ENCODE results near the gene DOCK2. TPM values are rescaled to one million over a fixed set of nuclear protein-coding genes. Genes with fewer than 3 reads are reported as not detected.
"Not testable (repeated sequence)": the region's sequence is repeated elsewhere in the genome, so short reads cannot be mapped to it uniquely, and the experiment has no call there.

The DOCK2 gene
- total RNA-seq, 1 experiment from 2014 or later: 3.3 TPM

- Histone ChIP-seq H3K4me3 (ENCODE audit: insufficient read depth, low read depth, low read length) (no peak overlapping the region), H3K27me3 (ENCODE audit: control insufficient read depth, insufficient read depth, low read length) (no peaks in the 10 kb centered on the region), H3K36me3 (replicated peaks; ENCODE audit: control insufficient read depth, insufficient read depth, low read length) (no peaks in the 10 kb centered on the region)
- no peak for DNase-seq
Observed at GRCh38 chr5:169732841-169733240, 95.8 kb downstream of the DOCK2 start.

GRCh38 chr5:169735913-169736312 lies 98.8 kb downstream of the DOCK2 start:
- no peak for DNase-seq
- Histone ChIP-seq H3K4me3 (ENCODE audit: insufficient read depth, low read depth, low read length) (no peak overlapping the region), H3K27me3 (ENCODE audit: control insufficient read depth, insufficient read depth, low read length) (no peaks in the 10 kb centered on the region), H3K36me3 (replicated peaks; ENCODE audit: control insufficient read depth, insufficient read depth, low read length) (no peaks in the 10 kb centered on the region)

- no peak overlapping the region for H3K4me3 ChIP-seq (ENCODE audit: insufficient read depth, low read depth, low read length)
- no peak for DNase-seq
- no peaks in the 10 kb centered on the region for H3K27me3 ChIP-seq (ENCODE audit: control insufficient read depth, insufficient read depth, low read length)
- no peaks in the 10 kb centered on the region for H3K36me3 ChIP-seq (replicated peaks; ENCODE audit: control insufficient read depth, insufficient read depth, low read length)
Observed at GRCh38 chr5:169736653-169737052, 99.6 kb downstream of the DOCK2 start.

DNA sequence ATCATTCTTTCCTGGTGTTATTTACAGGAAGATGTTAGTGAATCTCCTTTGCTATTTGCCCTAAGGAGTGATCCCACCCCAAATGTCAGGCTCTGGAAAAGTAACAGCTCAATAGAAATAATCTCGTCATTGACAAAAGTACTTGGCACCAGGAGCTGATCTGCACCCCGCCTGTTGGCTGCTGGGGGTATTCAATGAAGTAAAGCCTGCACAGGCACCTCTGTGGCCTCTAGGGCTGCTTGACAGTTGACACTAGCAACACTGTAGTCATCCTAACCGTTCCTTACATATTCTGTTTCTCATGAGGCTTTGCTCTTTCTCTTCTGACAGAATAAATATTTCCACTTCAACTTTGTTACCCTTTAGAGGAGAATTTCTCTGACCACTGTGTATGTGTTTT lies 103.4 kb downstream of the DOCK2 start:
- H3K4me3 ChIP-seq (ENCODE audit: insufficient read depth, low read depth, low read length): no peak overlapping the region
- no peak for DNase-seq
- no peaks in the 10 kb centered on the region for H3K36me3 ChIP-seq (replicated peaks; ENCODE audit: control insufficient read depth, insufficient read depth, low read length)
- H3K27me3 ChIP-seq (ENCODE audit: control insufficient read depth, insufficient read depth, low read length): no peaks in the 10 kb centered on the region

DNA sequence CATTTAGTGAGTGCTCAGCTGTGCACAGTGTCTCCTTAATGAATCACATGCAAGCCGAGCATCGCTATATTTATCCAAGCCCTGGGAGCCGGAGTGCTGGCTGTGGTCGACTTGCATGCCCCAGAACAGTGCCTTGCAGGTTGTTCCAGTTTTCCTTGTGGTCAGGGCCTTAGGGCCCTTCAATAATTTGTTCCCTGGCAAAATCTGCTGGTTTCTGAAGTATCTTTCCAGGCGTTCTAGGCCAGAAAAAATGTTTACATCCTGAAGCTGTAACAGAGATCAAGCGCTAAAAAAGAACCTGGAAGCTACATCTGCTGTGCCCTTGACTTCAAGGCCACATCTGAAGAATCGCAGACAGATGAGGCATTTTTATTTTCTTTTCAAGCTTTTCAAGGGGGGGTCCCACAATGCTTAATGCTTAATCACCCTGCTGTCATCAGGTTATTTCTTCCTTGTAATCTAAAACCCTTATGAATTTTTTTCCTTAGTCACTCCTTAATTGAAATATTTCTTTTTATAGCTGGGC lies 105.8 kb downstream of the DOCK2 start:
- Histone ChIP-seq H3K36me3 (replicated peaks; ENCODE audit: control insufficient read depth, insufficient read depth, low read length) (no peaks in the 10 kb centered on the region), H3K4me3 (ENCODE audit: insufficient read depth, low read depth, low read length) (no peak overlapping the region), H3K27me3 (ENCODE audit: control insufficient read depth, insufficient read depth, low read length) (no peaks in the 10 kb centered on the region)
- no peak for DNase-seq

GRCh38 chr5:169744336-169744735 lies 107.3 kb downstream of the DOCK2 start:
- Histone ChIP-seq H3K27me3 (ENCODE audit: control insufficient read depth, insufficient read depth, low read length) (no peaks in the 10 kb centered on the region), H3K4me3 (ENCODE audit: insufficient read depth, low read depth, low read length) (no peak overlapping the region), H3K36me3 (replicated peaks; ENCODE audit: control insufficient read depth, insufficient read depth, low read length) (no peaks in the 10 kb centered on the region)
- DNase-seq: no peak

DNA sequence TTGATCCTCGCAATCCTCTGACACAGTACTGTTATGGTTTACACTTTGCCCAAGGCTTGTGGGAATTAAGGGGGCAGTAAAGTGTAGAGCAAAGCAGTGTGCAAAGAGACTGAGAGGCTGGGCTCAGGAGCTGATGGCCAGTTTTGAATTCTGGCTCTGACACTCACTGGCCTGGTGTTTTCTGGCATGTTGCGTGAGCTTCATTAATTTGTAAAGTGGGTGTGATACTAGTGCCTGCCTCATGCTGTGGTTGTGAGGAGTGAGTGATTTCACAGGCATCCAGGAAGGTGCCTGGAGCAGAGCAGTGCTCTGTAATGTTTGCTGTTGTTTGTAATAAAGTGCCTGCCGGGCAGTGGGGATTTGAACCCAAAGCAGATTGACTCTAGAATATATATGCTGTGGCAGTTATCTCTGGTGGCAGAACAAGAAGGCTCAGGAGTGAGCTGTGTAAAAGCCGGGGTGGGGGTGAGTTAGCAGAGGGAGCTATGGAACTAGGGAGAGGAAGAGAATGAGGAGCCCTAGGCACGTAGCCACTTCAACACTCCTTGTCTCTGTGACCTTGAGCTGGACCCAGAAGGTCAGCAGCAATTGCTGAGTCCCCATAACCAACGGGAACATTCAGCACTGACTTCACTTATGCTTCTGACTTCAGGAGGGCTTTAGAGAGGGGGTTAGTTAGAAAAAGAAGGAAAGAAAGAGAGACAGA lies 108.5 kb downstream of the DOCK2 start:
- no peaks in the 10 kb centered on the region for H3K27me3 ChIP-seq (ENCODE audit: control insufficient read depth, insufficient read depth, low read length)
- DNase-seq: no peak
- H3K4me3 ChIP-seq (ENCODE audit: insufficient read depth, low read depth, low read length): no peak overlapping the region
- H3K36me3 ChIP-seq (replicated peaks; ENCODE audit: control insufficient read depth, insufficient read depth, low read length): no peaks in the 10 kb centered on the region

DNA sequence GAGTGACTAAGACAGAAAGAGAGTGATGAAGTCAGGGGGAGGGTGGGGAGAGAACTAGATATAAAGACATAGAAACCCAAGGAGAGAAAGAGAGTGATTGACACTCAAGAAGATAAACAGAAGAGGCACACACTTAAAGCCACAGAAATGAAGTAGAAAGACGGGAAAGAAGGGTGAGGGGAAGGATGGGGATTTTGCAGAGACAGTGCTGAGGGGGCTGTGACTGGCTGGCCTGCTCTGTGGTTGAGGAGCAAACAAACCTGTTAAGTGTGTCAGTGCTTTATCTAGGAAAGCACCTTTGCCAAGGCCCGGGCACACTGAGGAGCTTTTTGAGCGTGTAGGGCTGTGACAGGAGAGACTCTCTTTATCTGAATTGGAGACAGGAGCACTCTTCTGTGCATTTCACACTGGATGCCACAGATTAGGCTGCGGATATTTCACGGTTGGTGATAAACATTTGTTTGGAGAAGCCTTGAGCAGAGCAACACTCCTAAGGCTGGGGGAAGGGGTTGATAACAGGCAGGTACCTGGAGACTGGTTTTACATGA lies 109.1 kb downstream of the DOCK2 start:
- no peak overlapping the region for H3K4me3 ChIP-seq (ENCODE audit: insufficient read depth, low read depth, low read length)
- DNase-seq: no peak

DNA sequence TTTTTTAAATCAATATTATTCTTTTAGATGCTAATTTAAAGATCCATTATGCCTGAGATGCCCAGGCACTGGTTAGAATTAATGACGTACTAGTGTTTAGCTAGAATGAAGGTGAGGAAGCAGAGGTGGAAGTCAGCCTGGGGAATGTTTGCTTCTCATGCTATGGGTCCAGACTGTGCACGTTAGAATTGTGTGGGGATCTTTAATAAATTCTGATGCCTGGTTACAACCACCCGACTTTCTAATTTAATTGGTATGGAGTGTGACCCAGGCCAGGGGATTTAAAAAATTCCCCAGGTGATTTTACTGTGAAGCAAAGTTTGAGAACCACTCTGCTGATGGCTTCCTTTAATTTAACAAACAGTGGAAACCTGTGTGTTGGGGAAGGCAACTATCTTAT lies 111.1 kb downstream of the DOCK2 start:
- no peak for DNase-seq
- no peaks in the 10 kb centered on the region for H3K27me3 ChIP-seq (ENCODE audit: control insufficient read depth, insufficient read depth, low read length)
- no peak overlapping the region for H3K4me3 ChIP-seq (ENCODE audit: insufficient read depth, low read depth, low read length)
- no peaks in the 10 kb centered on the region for H3K36me3 ChIP-seq (replicated peaks; ENCODE audit: control insufficient read depth, insufficient read depth, low read length)

More for the DNA sequence above, 109.1 kb downstream of the DOCK2 start:
- Histone ChIP-seq H3K36me3 (replicated peaks; ENCODE audit: control insufficient read depth, insufficient read depth, low read length) (no peaks in the 10 kb centered on the region), H3K27me3 (ENCODE audit: control insufficient read depth, insufficient read depth, low read length) (no peaks in the 10 kb centered on the region)

DNA sequence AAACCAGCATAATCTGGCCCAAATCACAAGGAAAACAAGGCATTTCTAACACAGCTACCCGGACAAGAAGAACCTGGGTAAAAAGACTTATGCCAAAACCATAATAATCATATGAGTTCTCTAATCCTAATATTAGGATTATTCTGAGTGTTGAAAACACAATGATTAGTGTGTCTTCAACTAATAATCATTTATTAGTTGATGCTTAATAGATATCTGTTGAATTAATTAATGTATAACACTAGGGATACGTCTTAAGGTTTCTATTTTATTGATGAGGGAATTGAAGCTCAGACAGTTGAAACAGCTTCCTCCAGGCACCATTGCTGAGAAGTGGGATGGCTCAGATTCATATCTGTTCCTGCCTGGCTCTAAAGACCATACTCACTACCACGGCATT lies 112.2 kb downstream of the DOCK2 start:
- no peak for DNase-seq
- H3K36me3 ChIP-seq (replicated peaks; ENCODE audit: control insufficient read depth, insufficient read depth, low read length): no peaks in the 10 kb centered on the region
- no peaks in the 10 kb centered on the region for H3K27me3 ChIP-seq (ENCODE audit: control insufficient read depth, insufficient read depth, low read length)
- no peak overlapping the region for H3K4me3 ChIP-seq (ENCODE audit: insufficient read depth, low read depth, low read length)

GRCh38 chr5:169751490-169751889 lies 114.4 kb downstream of the DOCK2 start:
- no peak for DNase-seq
- Histone ChIP-seq H3K36me3 (replicated peaks; ENCODE audit: control insufficient read depth, insufficient read depth, low read length) (no peaks in the 10 kb centered on the region), H3K27me3 (ENCODE audit: control insufficient read depth, insufficient read depth, low read length) (no peaks in the 10 kb centered on the region), H3K4me3 (ENCODE audit: insufficient read depth, low read depth, low read length) (no peak overlapping the region)

DNA sequence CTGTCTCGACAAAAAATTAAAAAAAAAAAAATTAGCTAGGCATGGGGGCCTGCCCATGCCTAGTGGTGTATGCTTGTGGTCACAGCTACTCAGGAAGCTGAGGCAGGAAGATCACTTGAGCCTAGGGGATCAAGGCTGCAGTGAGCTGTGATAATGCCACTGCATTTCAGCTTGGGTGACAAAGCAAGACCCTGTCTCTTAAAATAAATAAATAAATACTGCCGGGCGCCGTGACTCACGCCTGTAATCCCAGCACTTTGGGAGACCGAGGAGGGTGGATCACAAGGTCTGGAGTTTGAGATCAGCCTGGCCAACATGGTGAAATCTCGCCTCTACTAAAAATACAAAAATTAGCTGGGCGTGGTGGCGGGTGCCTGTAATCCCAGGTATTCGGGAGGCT lies 115.5 kb downstream of the DOCK2 start:
- H3K4me3 ChIP-seq (ENCODE audit: insufficient read depth, low read depth, low read length); DNase-seq; H3K27me3 ChIP-seq (ENCODE audit: control insufficient read depth, insufficient read depth, low read length); H3K36me3 ChIP-seq (replicated peaks; ENCODE audit: control insufficient read depth, insufficient read depth, low read length): not testable (repeated sequence)

DNA sequence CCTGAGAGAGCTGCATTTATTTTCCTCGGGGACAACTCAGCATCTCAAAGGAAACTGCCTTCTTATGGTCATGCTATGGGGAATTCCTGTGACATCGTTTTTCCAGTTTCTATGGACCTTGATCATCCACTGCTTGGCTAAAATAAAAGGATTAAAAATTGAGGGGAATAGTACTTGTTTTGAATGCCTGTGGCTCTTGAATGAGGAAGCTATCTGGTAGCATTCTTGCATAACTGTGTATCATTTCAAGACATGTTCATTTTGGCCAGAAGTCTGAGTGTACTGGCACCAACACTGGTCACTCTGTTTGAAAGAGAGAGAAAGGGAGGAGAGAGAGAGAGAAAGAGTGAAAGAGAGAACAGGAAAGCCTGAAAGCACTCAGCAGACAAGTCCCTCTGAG lies 116.7 kb downstream of the DOCK2 start:
- Histone ChIP-seq H3K27me3 (ENCODE audit: control insufficient read depth, insufficient read depth, low read length) (no peaks in the 10 kb centered on the region), H3K36me3 (replicated peaks; ENCODE audit: control insufficient read depth, insufficient read depth, low read length) (no peaks in the 10 kb centered on the region), H3K4me3 (ENCODE audit: insufficient read depth, low read depth, low read length) (no peak overlapping the region)
- no peak for DNase-seq

- no peak for DNase-seq
- H3K27me3 ChIP-seq (ENCODE audit: control insufficient read depth, insufficient read depth, low read length): no peaks in the 10 kb centered on the region
- no peaks in the 10 kb centered on the region for H3K36me3 ChIP-seq (replicated peaks; ENCODE audit: control insufficient read depth, insufficient read depth, low read length)
- H3K4me3 ChIP-seq (ENCODE audit: insufficient read depth, low read depth, low read length): no peak overlapping the region
Observed at GRCh38 chr5:169754737-169755136, 117.7 kb downstream of the DOCK2 start.

DNA sequence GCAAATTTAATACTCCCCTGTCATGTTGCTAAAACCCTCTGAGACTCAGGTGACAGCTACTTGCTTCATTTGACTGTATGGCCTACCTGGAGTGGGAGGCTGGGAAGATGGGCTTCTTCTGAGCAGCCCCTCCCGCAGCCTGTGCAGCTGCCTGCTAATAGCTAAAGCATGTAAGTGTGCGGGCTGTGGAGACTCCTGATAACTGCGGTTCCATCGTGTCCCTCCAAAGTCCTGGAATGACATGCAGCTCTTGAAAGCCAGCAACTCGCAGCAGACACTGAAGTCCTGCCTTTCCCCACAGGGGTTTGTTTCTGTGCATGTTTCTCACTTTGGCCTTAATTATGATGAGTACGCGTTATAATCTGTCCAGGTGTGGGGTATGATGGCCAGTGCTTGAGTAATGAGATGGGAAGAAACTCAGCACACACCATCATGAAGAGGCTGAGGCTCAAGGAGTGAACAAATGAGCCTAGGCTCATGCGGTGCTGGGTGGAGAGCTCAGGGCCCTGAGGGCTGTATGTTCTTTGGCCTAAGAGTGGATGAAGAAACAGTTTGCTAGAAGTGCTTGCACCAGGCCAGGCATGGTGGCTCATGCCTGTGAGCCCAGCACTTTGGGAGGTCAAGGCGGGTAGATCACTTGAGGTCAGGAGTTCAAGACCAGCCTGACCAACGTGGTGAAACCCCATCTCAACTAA lies 119.1 kb downstream of the DOCK2 start:
- no peaks in the 10 kb centered on the region for H3K36me3 ChIP-seq (replicated peaks; ENCODE audit: control insufficient read depth, insufficient read depth, low read length)
- no peak overlapping the region for H3K4me3 ChIP-seq (ENCODE audit: insufficient read depth, low read depth, low read length)
- H3K27me3 ChIP-seq (ENCODE audit: control insufficient read depth, insufficient read depth, low read length): no peaks in the 10 kb centered on the region
- no peak for DNase-seq
